Measurements from ENCODE around the gene NRG2.

The NRG2 gene

GRCh38 chr5:139872851-139873794, 170.0 kb downstream of the NRG2 start:
- Histone ChIP-seq H3K27me3 (ENCODE audit: control insufficient read depth in 5 of 5, insufficient read depth in 4 of 5, low read length in 5 of 5) (no peaks in the 10 kb centered on the region), H3K27ac (ENCODE audit: low read depth, low read length) (no peak overlapping the region), H3K36me3 (ENCODE audit: control insufficient read depth in 5 of 5, insufficient read depth in 5 of 5, low read length in 5 of 5) (peaks cover 0 to 5% (median 0%) of the 10 kb centered on the region in 5 donors), H3K4me3 (ENCODE audit: low read depth in 1 of 5, low read length in 5 of 5) (no peak overlapping the region), H3K4me1 (ENCODE audit: control insufficient read depth in 5 of 5, insufficient read depth in 5 of 5, low read length in 5 of 5) (peaks cover 0 to 36% (median 6%) of the 10 kb centered on the region in 5 donors), H3K9ac (ENCODE audit: low read length in 5 of 5) (no peak overlapping the region), H3K9me3 (ENCODE audit: control insufficient read depth in 5 of 5, low read length in 5 of 5) (no peaks in the 10 kb centered on the region)

- H3K27me3 ChIP-seq (ENCODE audit: control insufficient read depth in 5 of 5, insufficient read depth in 4 of 5, low read length in 5 of 5), result no peaks in the 10 kb centered on the region
- H3K9me3 ChIP-seq (ENCODE audit: control insufficient read depth in 5 of 5, low read length in 5 of 5), result no peaks in the 10 kb centered on the region
- H3K4me1 ChIP-seq (ENCODE audit: control insufficient read depth in 5 of 5, insufficient read depth in 5 of 5, low read length in 5 of 5), result peaks cover 0 to 35% (median 6%) of the 10 kb centered on the region in 5 donors
- H3K9ac ChIP-seq (ENCODE audit: low read length in 5 of 5), result no peak overlapping the region
- H3K27ac ChIP-seq (ENCODE audit: low read depth, low read length), result no peak overlapping the region
- no peak overlapping the region for H3K4me3 ChIP-seq (ENCODE audit: low read depth in 1 of 5, low read length in 5 of 5)
- peaks cover 0 to 5% (median 0%) of the 10 kb centered on the region in 5 donors for H3K36me3 ChIP-seq (ENCODE audit: control insufficient read depth in 5 of 5, insufficient read depth in 5 of 5, low read length in 5 of 5)
These were observed 170.9 kb downstream of the NRG2 start for GRCh38 chr5:139872052-139872766.

- H3K27me3 ChIP-seq (ENCODE audit: control insufficient read depth in 5 of 5, insufficient read depth in 4 of 5, low read length in 5 of 5), result no peaks in the 10 kb centered on the region
- H3K27ac ChIP-seq (ENCODE audit: low read depth, low read length), result no peak overlapping the region
- peaks cover 0 to 5% (median 0%) of the 10 kb centered on the region in 5 donors for H3K36me3 ChIP-seq (ENCODE audit: control insufficient read depth in 5 of 5, insufficient read depth in 5 of 5, low read length in 5 of 5)
- H3K4me3 ChIP-seq (ENCODE audit: low read depth in 1 of 5, low read length in 5 of 5), result no peak overlapping the region
- no peak overlapping the region for H3K9ac ChIP-seq (ENCODE audit: low read length in 5 of 5)
- peaks cover 0 to 30% (median 6%) of the 10 kb centered on the region in 5 donors for H3K4me1 ChIP-seq (ENCODE audit: control insufficient read depth in 5 of 5, insufficient read depth in 5 of 5, low read length in 5 of 5)
- no peaks in the 10 kb centered on the region for H3K9me3 ChIP-seq (ENCODE audit: control insufficient read depth in 5 of 5, low read length in 5 of 5)
These were observed 171.5 kb downstream of the NRG2 start for GRCh38 chr5:139871614-139872013.

- Histone ChIP-seq H3K9ac (ENCODE audit: low read length in 5 of 5) (no peak overlapping the region), H3K27me3 (ENCODE audit: control insufficient read depth in 5 of 5, insufficient read depth in 4 of 5, low read length in 5 of 5) (no peaks in the 10 kb centered on the region), H3K9me3 (ENCODE audit: control insufficient read depth in 5 of 5, low read length in 5 of 5) (no peaks in the 10 kb centered on the region), H3K4me3 (ENCODE audit: low read depth in 1 of 5, low read length in 5 of 5) (no peak overlapping the region), H3K4me1 (ENCODE audit: control insufficient read depth in 5 of 5, insufficient read depth in 5 of 5, low read length in 5 of 5) (peaks cover 0 to 30% (median 6%) of the 10 kb centered on the region in 5 donors), H3K36me3 (ENCODE audit: control insufficient read depth in 5 of 5, insufficient read depth in 5 of 5, low read length in 5 of 5) (peaks cover 0 to 5% (median 0%) of the 10 kb centered on the region in 5 donors), H3K27ac (ENCODE audit: low read depth, low read length) (no peak overlapping the region)
These were observed 172.4 kb downstream of the NRG2 start for GRCh38 chr5:139870677-139871076.

- Histone ChIP-seq H3K9me3 (ENCODE audit: control insufficient read depth in 5 of 5, low read length in 5 of 5) (no peaks in the 10 kb centered on the region), H3K27ac (ENCODE audit: low read depth, low read length) (no peak overlapping the region), H3K36me3 (ENCODE audit: control insufficient read depth in 5 of 5, insufficient read depth in 5 of 5, low read length in 5 of 5) (peaks cover 0 to 5% (median 0%) of the 10 kb centered on the region in 5 donors), H3K27me3 (ENCODE audit: control insufficient read depth in 5 of 5, insufficient read depth in 4 of 5, low read length in 5 of 5) (no peaks in the 10 kb centered on the region), H3K4me1 (ENCODE audit: control insufficient read depth in 5 of 5, insufficient read depth in 5 of 5, low read length in 5 of 5) (peaks cover 0 to 30% (median 6%) of the 10 kb centered on the region in 5 donors), H3K9ac (ENCODE audit: low read length in 5 of 5) (no peak overlapping the region), H3K4me3 (ENCODE audit: low read depth in 1 of 5, low read length in 5 of 5) (peak overlapping the region in 1 of 5 donors; percentile 16)
These were observed 173.9 kb downstream of the NRG2 start for GRCh38 chr5:139869042-139869790.

GRCh38 chr5:139867581-139867980, 175.5 kb downstream of the NRG2 start:
- H3K9ac ChIP-seq (ENCODE audit: low read length in 5 of 5), result no peak overlapping the region
- H3K9me3 ChIP-seq (ENCODE audit: control insufficient read depth in 5 of 5, low read length in 5 of 5), result no peaks in the 10 kb centered on the region
- no peak overlapping the region for H3K27ac ChIP-seq (ENCODE audit: low read depth, low read length)
- H3K36me3 ChIP-seq (ENCODE audit: control insufficient read depth in 5 of 5, insufficient read depth in 5 of 5, low read length in 5 of 5), result peaks cover 0 to 5% (median 0%) of the 10 kb centered on the region in 5 donors
- peaks cover 1 to 41% (median 12%) of the 10 kb centered on the region in 5 donors for H3K4me1 ChIP-seq (ENCODE audit: control insufficient read depth in 5 of 5, insufficient read depth in 5 of 5, low read length in 5 of 5)
- no peak overlapping the region for H3K4me3 ChIP-seq (ENCODE audit: low read depth in 1 of 5, low read length in 5 of 5)
- H3K27me3 ChIP-seq (ENCODE audit: control insufficient read depth in 5 of 5, insufficient read depth in 4 of 5, low read length in 5 of 5), result no peaks in the 10 kb centered on the region

GRCh38 chr5:139867109-139867508, 176.0 kb downstream of the NRG2 start:
- peaks cover 0 to 5% (median 0%) of the 10 kb centered on the region in 5 donors for H3K36me3 ChIP-seq (ENCODE audit: control insufficient read depth in 5 of 5, insufficient read depth in 5 of 5, low read length in 5 of 5)

GRCh38 chr5:139864716-139865483, 178.2 kb downstream of the NRG2 start:
- Histone ChIP-seq H3K27ac (ENCODE audit: low read depth, low read length) (no peak overlapping the region), H3K4me1 (ENCODE audit: control insufficient read depth in 5 of 5, insufficient read depth in 5 of 5, low read length in 5 of 5) (peaks cover 1 to 38% (median 12%) of the 10 kb centered on the region in 5 donors), H3K9ac (ENCODE audit: low read length in 5 of 5) (no peak overlapping the region), H3K36me3 (ENCODE audit: control insufficient read depth in 5 of 5, insufficient read depth in 5 of 5, low read length in 5 of 5) (peaks cover 0 to 3% (median 0%) of the 10 kb centered on the region in 5 donors), H3K27me3 (ENCODE audit: control insufficient read depth in 5 of 5, insufficient read depth in 4 of 5, low read length in 5 of 5) (no peaks in the 10 kb centered on the region), H3K9me3 (ENCODE audit: control insufficient read depth in 5 of 5, low read length in 5 of 5) (no peaks in the 10 kb centered on the region), H3K4me3 (ENCODE audit: low read depth in 1 of 5, low read length in 5 of 5) (no peak overlapping the region)

More at GRCh38 chr5:139867109-139867508, 176.0 kb downstream of the NRG2 start:
- Histone ChIP-seq H3K4me3 (ENCODE audit: low read depth in 1 of 5, low read length in 5 of 5) (no peak overlapping the region), H3K4me1 (ENCODE audit: control insufficient read depth in 5 of 5, insufficient read depth in 5 of 5, low read length in 5 of 5) (peaks cover 1 to 41% (median 12%) of the 10 kb centered on the region in 5 donors), H3K9ac (ENCODE audit: low read length in 5 of 5) (no peak overlapping the region), H3K9me3 (ENCODE audit: control insufficient read depth in 5 of 5, low read length in 5 of 5) (no peaks in the 10 kb centered on the region), H3K27me3 (ENCODE audit: control insufficient read depth in 5 of 5, insufficient read depth in 4 of 5, low read length in 5 of 5) (no peaks in the 10 kb centered on the region), H3K27ac (ENCODE audit: low read depth, low read length) (no peak overlapping the region)
